ENCODE results near the gene MMP15. TPM values are rescaled to one million over a fixed set of nuclear protein-coding genes. Genes with fewer than 3 reads are reported as not detected.
"Not testable (repeated sequence)": the region's sequence is repeated elsewhere in the genome, so short reads cannot be mapped to it uniquely, and the experiment has no call there.

Gene MMP15
- total and polyA plus RNA-seq, 4 donors, result 19.5 to 44.5 (median 29.4) TPM

GRCh38 chr16:58088091-58088490 lies 62.5 kb downstream of the MMP15 start:
- H3K27me3 ChIP-seq (ENCODE audit: control insufficient read depth in 3 of 3, insufficient read depth in 3 of 3, low read length in 2 of 3), result no peaks in the 10 kb centered on the region
- 66 to 82% methylated on average over 9 of the region's 9 CpGs for WGBS, 2 donors
- DNase-seq, result no peak
- H3K4me1 ChIP-seq (ENCODE audit: control insufficient read depth in 5 of 5, insufficient read depth in 5 of 5, low read length in 5 of 5), result peaks cover 0 to 4% (median 0%) of the 10 kb centered on the region in 5 donors
- no peak overlapping the region for H3K4me3 ChIP-seq
- no peak for TF ChIP-seq CTCF (IDR thresholded peaks at IDR 0.05; ENCODE audit: control extremely low read depth, extremely low read depth)
- peaks cover 0 to 3% (median 0%) of the 10 kb centered on the region in 4 donors for H3K9me3 ChIP-seq (ENCODE audit: control insufficient read depth in 4 of 4, insufficient read depth in 3 of 4, low read length in 3 of 4)
- no peaks in the 10 kb centered on the region for H3K36me3 ChIP-seq (ENCODE audit: control insufficient read depth in 4 of 4, insufficient read depth in 4 of 4, low read length in 4 of 4)
- no peak overlapping the region for H3K9ac ChIP-seq (ENCODE audit: insufficient read depth in 1 of 2, low read length in 2 of 2)
- H3K27ac ChIP-seq (ENCODE audit: low read depth in 1 of 2, low read length in 1 of 2), result no peak overlapping the region
- ATAC-seq (ENCODE audit: insufficient read depth, low FRiP score), result no peak

GRCh38 chr16:58090396-58090795 lies 64.8 kb downstream of the MMP15 start:
- H3K27ac ChIP-seq (ENCODE audit: low read depth in 1 of 2, low read length in 1 of 2); H3K4me1 ChIP-seq (ENCODE audit: control insufficient read depth in 5 of 5, insufficient read depth in 5 of 5, low read length in 5 of 5); DNase-seq; H3K27me3 ChIP-seq (ENCODE audit: control insufficient read depth in 3 of 3, insufficient read depth in 3 of 3, low read length in 2 of 3); H3K4me3 ChIP-seq; ATAC-seq (ENCODE audit: insufficient read depth, low FRiP score); H3K9me3 ChIP-seq (ENCODE audit: control insufficient read depth in 4 of 4, insufficient read depth in 3 of 4, low read length in 3 of 4); H3K36me3 ChIP-seq (ENCODE audit: control insufficient read depth in 4 of 4, insufficient read depth in 4 of 4, low read length in 4 of 4); H3K9ac ChIP-seq (ENCODE audit: insufficient read depth in 1 of 2, low read length in 2 of 2): not testable (repeated sequence)
- 97% methylated on average over 3 of the region's 3 CpGs for WGBS, 2 donors

GRCh38 chr16:58094026-58094425 lies 68.5 kb downstream of the MMP15 start:
- no peaks in the 10 kb centered on the region for H3K9me3 ChIP-seq (ENCODE audit: control insufficient read depth in 4 of 4, insufficient read depth in 3 of 4, low read length in 3 of 4)
- DNase-seq (no peak), ATAC-seq (ENCODE audit: insufficient read depth, low FRiP score) (no peak)
- no peak overlapping the region for H3K4me3 ChIP-seq
- H3K27ac ChIP-seq (ENCODE audit: low read depth in 1 of 2, low read length in 1 of 2), result no peak overlapping the region
- H3K4me1 ChIP-seq (ENCODE audit: control insufficient read depth in 5 of 5, insufficient read depth in 5 of 5, low read length in 5 of 5), result peaks cover 0 to 7% (median 0%) of the 10 kb centered on the region in 5 donors
- no peaks in the 10 kb centered on the region for H3K27me3 ChIP-seq (ENCODE audit: control insufficient read depth in 3 of 3, insufficient read depth in 3 of 3, low read length in 2 of 3)
- TF ChIP-seq CTCF (IDR thresholded peaks at IDR 0.05; ENCODE audit: control extremely low read depth, extremely low read depth), result no peak
- 80 to 91% methylated on average over 5 of the region's 5 CpGs for WGBS, 2 donors
- H3K9ac ChIP-seq (ENCODE audit: insufficient read depth in 1 of 2, low read length in 2 of 2), result no peak overlapping the region
- H3K36me3 ChIP-seq (ENCODE audit: control insufficient read depth in 4 of 4, insufficient read depth in 4 of 4, low read length in 4 of 4), result no peaks in the 10 kb centered on the region

GRCh38 chr16:58094791-58095574 lies 69.4 kb downstream of the MMP15 start:
- Histone ChIP-seq H3K4me1 (ENCODE audit: control insufficient read depth in 5 of 5, insufficient read depth in 5 of 5, low read length in 5 of 5) (peaks cover 0 to 7% (median 0%) of the 10 kb centered on the region in 5 donors), H3K9me3 (ENCODE audit: control insufficient read depth in 4 of 4, insufficient read depth in 3 of 4, low read length in 3 of 4) (no peaks in the 10 kb centered on the region), H3K9ac (ENCODE audit: insufficient read depth in 1 of 2, low read length in 2 of 2) (no peak overlapping the region), H3K27ac (ENCODE audit: low read depth in 1 of 2, low read length in 1 of 2) (no peak overlapping the region), H3K27me3 (ENCODE audit: control insufficient read depth in 3 of 3, insufficient read depth in 3 of 3, low read length in 2 of 3) (no peaks in the 10 kb centered on the region), H3K4me3 (no peak overlapping the region), H3K36me3 (ENCODE audit: control insufficient read depth in 4 of 4, insufficient read depth in 4 of 4, low read length in 4 of 4) (no peaks in the 10 kb centered on the region)
- DNase-seq (no peak), ATAC-seq (ENCODE audit: insufficient read depth, low FRiP score) (no peak)
- TF ChIP-seq CTCF (IDR thresholded peaks at IDR 0.05; ENCODE audit: control extremely low read depth, extremely low read depth), result no peak
- WGBS, 2 donors, result 71% methylated on average over 14 to 15 of the region's 15 CpGs

GRCh38 chr16:58095575-58095960 lies 70.0 kb downstream of the MMP15 start:
- not testable (repeated sequence) for H3K9me3 ChIP-seq (ENCODE audit: control insufficient read depth in 4 of 4, insufficient read depth in 3 of 4, low read length in 3 of 4); H3K4me1 ChIP-seq (ENCODE audit: control insufficient read depth in 5 of 5, insufficient read depth in 5 of 5, low read length in 5 of 5); H3K4me3 ChIP-seq; H3K36me3 ChIP-seq (ENCODE audit: control insufficient read depth in 4 of 4, insufficient read depth in 4 of 4, low read length in 4 of 4); DNase-seq; H3K27me3 ChIP-seq (ENCODE audit: control insufficient read depth in 3 of 3, insufficient read depth in 3 of 3, low read length in 2 of 3); ATAC-seq (ENCODE audit: insufficient read depth, low FRiP score); H3K9ac ChIP-seq (ENCODE audit: insufficient read depth in 1 of 2, low read length in 2 of 2); H3K27ac ChIP-seq (ENCODE audit: low read depth in 1 of 2, low read length in 1 of 2)
- WGBS, 2 donors, result 74 to 81% methylated on average over 6 of the region's 6 CpGs

Measured in lung (tissue), 12 donors.